Measurements from ENCODE around the gene ABCB11.

DNA sequence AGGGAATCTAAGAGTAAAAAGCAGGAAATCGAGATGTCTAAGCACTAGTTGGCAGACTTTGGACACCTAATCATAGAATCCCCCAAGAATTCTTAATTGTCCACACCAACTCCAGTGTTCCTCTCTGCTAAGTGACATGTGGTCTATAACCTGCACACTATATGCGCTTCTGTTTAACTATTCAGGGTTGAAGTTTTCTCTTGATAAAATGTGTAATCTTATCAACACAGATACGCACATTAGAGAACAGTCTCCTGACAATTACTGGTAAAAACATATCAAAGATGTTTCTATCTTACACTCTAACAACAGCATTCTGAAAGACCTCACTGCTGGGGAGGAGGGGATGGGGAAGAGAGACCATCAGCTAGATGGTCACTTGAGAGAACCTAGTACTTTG is 3.9 kb downstream of the ABCB11 start:
- TF ChIP-seq POLR2A (IDR thresholded peaks at IDR 0.05) (no peak), EP300 (IDR thresholded peaks at IDR 0.05) (no peak)
- TF ChIP-seq, protein P1, sequence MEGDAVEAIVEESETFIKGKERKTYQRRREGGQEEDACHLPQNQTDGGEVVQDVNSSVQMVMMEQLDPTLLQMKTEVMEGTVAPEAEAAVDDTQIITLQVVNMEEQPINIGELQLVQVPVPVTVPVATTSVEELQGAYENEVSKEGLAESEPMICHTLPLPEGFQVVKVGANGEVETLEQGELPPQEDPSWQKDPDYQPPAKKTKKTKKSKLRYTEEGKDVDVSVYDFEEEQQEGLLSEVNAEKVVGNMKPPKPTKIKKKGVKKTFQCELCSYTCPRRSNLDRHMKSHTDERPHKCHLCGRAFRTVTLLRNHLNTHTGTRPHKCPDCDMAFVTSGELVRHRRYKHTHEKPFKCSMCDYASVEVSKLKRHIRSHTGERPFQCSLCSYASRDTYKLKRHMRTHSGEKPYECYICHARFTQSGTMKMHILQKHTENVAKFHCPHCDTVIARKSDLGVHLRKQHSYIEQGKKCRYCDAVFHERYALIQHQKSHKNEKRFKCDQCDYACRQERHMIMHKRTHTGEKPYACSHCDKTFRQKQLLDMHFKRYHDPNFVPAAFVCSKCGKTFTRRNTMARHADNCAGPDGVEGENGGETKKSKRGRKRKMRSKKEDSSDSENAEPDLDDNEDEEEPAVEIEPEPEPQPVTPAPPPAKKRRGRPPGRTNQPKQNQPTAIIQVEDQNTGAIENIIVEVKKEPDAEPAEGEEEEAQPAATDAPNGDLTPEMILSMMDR (IDR thresholded peaks at IDR 0.05) = no peak
